HepG2 (cell line): ENCODE measurements around the gene CDC14A. TPM values are rescaled to one million over a fixed set of nuclear protein-coding genes. Genes with fewer than 3 reads are reported as not detected.

Source experiments
- AKAP8 ChIP-seq: sonication (generic); formaldehyde crosslinking; IDR thresholded peaks from 2 replicates; pipeline ENCODE4 v1.5.1; 2020; ENCODE audit warnings: mild to moderate bottlenecking, missing genetic modification reagents
- EZH2 ChIP-seq: conservative IDR thresholded peaks from 2 replicates; pipeline ENCODE4 v1.6.1; 2012; ENCODE audit warnings: mild to moderate bottlenecking, low read depth, low read length, moderate library complexity
- FOSL2 ChIP-seq: sonication (generic); formaldehyde crosslinking; IDR thresholded peaks from 2 replicates; pipeline ENCODE4 v1.4.0; 2020; ENCODE audit warnings: missing genetic modification reagents
- GTF3A ChIP-seq: sonication (generic); formaldehyde crosslinking; conservative IDR thresholded peaks from 2 replicates; pipeline ENCODE4 v1.4.0; 2020; ENCODE audit warnings: mild to moderate bottlenecking, missing genetic modification reagents
- JUNB ChIP-seq: sonication (generic); formaldehyde crosslinking; IDR thresholded peaks from 2 replicates; pipeline ENCODE4 v1.8.0; 2022; ENCODE audit warnings: missing genetic modification reagents, mild to moderate bottlenecking, borderline replicate concordance
- NFKB2 ChIP-seq: sonication (generic); formaldehyde crosslinking; IDR thresholded peaks from 2 replicates; pipeline ENCODE4 v1.4.0; 2020; ENCODE audit warnings: missing genetic modification reagents, borderline replicate concordance
- NRL ChIP-seq: sonication (generic); formaldehyde crosslinking; IDR thresholded peaks from 2 replicates; pipeline ENCODE4 v1.5.0; 2020; ENCODE audit warnings: missing genetic modification reagents, mild to moderate bottlenecking, moderate library complexity, borderline replicate concordance
- RFX3 ChIP-seq: IDR thresholded peaks from 2 replicates; pipeline ENCODE4 v1.6.1; 2016; ENCODE audit warnings: missing biosample characterization, missing genetic modification reagents
- TMF1 ChIP-seq: sonication (generic); formaldehyde crosslinking; IDR thresholded peaks from 2 replicates; pipeline ENCODE4 v1.8.1; 2022; ENCODE audit warnings: low read depth, missing genetic modification reagents
- YEATS2 ChIP-seq: sonication (generic); formaldehyde crosslinking; IDR thresholded peaks from 2 replicates; pipeline ENCODE4 v1.4.0; 2020; ENCODE audit warnings: missing genetic modification reagents, borderline replicate concordance
- ZBTB20 ChIP-seq: sonication (generic); formaldehyde crosslinking; IDR thresholded peaks from 2 replicates; pipeline ENCODE4 v1.8.1; 2023; ENCODE audit warnings: missing genetic modification reagents, low read depth, mild to moderate bottlenecking, borderline replicate concordance
- ZFAT ChIP-seq: sonication (generic); formaldehyde crosslinking; conservative IDR thresholded peaks from 2 replicates; pipeline ENCODE4 v1.8.1; 2023; ENCODE audit warnings: missing genetic modification reagents, inconsistent platforms
- ZNF225 ChIP-seq: sonication (generic); formaldehyde crosslinking; IDR thresholded peaks from 2 replicates; pipeline ENCODE4 v1.4.0; 2020; ENCODE audit warnings: mild to moderate bottlenecking, missing genetic modification reagents
- ZNF234 ChIP-seq: sonication (generic); formaldehyde crosslinking; conservative IDR thresholded peaks from 2 replicates; pipeline ENCODE4 v1.5.1; 2020; ENCODE audit warnings: mild to moderate bottlenecking, missing genetic modification reagents
- ZNF282 ChIP-seq: fragments of 450-650 bp; IDR thresholded peaks from 2 replicates; pipeline ENCODE4 v1.6.1; 2018; ENCODE audit not compliant: partially characterized antibody
- ZNF550 ChIP-seq: sonication (generic); formaldehyde crosslinking; IDR thresholded peaks from 2 replicates; pipeline ENCODE4 v1.4.0; 2020; ENCODE audit warnings: mild to moderate bottlenecking, missing genetic modification reagents, borderline replicate concordance
- ZNF569 ChIP-seq: sonication (generic); formaldehyde crosslinking; IDR thresholded peaks from 2 replicates; pipeline ENCODE4 v1.5.0; 2020; ENCODE audit warnings: mild to moderate bottlenecking, missing genetic modification reagents, moderate library complexity, borderline replicate concordance
- ZNF883 ChIP-seq: sonication (generic); formaldehyde crosslinking; IDR thresholded peaks from 2 replicates; pipeline ENCODE4 v1.5.1; 2020; ENCODE audit warnings: mild to moderate bottlenecking, missing genetic modification reagents; ENCODE audit errors: not compliant biosample characterization
- ZSCAN29 ChIP-seq: sonication (generic); formaldehyde crosslinking; conservative IDR thresholded peaks from 2 replicates; pipeline ENCODE4 v1.4.0; 2020; ENCODE audit warnings: mild to moderate bottlenecking, missing genetic modification reagents
- polyA plus RNA-seq, 8 experiments: library from polyadenylated mRNA; depleted of rRNA in 3 of 8; stranded (reverse) in 7 of 8; unstranded in 1 of 8; fragments of >200 nt; fragmentation: Illumina TruSeq in 4 of 8; extraction: Trizol in 4 of 8; gene quantifications; 2 replicates each; pipeline versions ENCODE4 v1.2.1 to v1.2.3, GENCODE V29; 2011 to 2016; ENCODE audit warnings: low read depth in 4 of 8, missing spikeins in 1 of 8, mixed read lengths in 1 of 8; ENCODE audit not compliant: insufficient read depth in 1 of 8
- total RNA-seq, 5 experiments: library from RNA; depleted of rRNA; stranded (reverse); fragments of >200 nt; fragmentation: Illumina TruSeq; extraction: Trizol; gene quantifications; 2 replicates each; pipeline ENCODE4 v1.2.3, GENCODE V29; 2016; ENCODE audit warnings: low read depth in 1 of 5
- TF ChIP-seq, protein P1 (sequence below): sonication (generic); formaldehyde crosslinking; IDR thresholded peaks from 2 replicates; pipeline ENCODE4 v1.4.0; 2020; ENCODE audit warnings: missing genetic modification reagents
- TF ChIP-seq, protein P2 (sequence below): sonication (generic); formaldehyde crosslinking; IDR thresholded peaks from 2 replicates; pipeline ENCODE4 v1.4.0; 2020; ENCODE audit warnings: mild to moderate bottlenecking, missing genetic modification reagents
- TF ChIP-seq, protein P3 (sequence below): sonication (generic); formaldehyde crosslinking; IDR thresholded peaks from 2 replicates; pipeline ENCODE4 v1.9.0; 2021; ENCODE audit warnings: missing genetic modification reagents, mild to moderate bottlenecking, borderline replicate concordance
- TF ChIP-seq, protein P4 (sequence below): sonication (generic); formaldehyde crosslinking; IDR thresholded peaks from 2 replicates; pipeline ENCODE4 v1.8.1; 2023; ENCODE audit warnings: mild to moderate bottlenecking, inconsistent platforms, moderate library complexity, missing genetic modification reagents, borderline replicate concordance
- TF ChIP-seq, protein P5 (sequence below): sonication (generic); formaldehyde crosslinking; IDR thresholded peaks from 2 replicates; pipeline ENCODE4 v1.5.1; 2020; ENCODE audit warnings: missing genetic modification reagents, mild to moderate bottlenecking, borderline replicate concordance

Gene CDC14A
- total and polyA plus RNA-seq, 2 of the 13 experiments (the other 11 are each of a cell fraction or from before 2014, with no cell fraction given), result 2.8 to 4.9 TPM

DNA sequence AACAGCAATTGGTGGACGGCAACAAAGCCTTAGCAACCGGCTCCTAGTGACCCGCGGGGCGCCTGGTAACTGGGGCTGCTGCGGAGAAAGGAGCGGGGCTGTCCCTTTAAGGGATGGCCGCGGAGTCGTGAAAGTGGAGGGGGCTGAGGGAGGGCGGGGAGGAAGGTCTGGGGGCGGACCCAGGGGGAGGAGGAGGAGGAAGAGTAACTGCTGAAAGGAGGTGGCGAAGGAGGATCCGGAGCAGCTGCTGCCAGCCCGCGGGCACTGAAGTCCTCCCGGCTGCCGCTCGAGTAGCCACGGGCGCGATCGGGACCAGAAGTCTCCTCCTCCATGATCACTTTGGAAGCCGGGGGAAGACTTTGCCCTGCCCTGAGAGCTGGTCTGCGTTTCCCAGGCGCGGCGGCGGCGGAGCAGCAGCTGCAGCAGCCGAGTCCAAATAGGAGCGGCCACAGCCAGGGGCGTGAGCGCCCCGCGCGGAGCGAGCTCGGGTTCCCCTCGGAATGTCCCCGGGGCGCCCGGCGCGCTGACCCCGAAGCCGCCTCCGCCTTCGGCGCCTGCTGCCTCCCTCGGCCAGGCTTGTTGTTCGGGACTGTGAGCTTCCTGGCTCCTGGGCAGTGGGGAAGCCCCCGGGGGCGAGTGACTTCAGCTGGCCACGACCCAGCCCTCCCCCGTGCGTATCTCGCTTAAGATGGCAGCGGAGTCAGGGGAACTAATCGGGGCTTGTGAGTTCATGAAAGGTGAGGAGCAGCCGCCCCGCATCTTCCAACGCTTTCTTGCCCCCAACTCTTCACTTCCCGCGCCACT lies at the start of gene CDC14A (continued):
- no peak for TF ChIP-seq JUNB
- TF ChIP-seq, protein P1, sequence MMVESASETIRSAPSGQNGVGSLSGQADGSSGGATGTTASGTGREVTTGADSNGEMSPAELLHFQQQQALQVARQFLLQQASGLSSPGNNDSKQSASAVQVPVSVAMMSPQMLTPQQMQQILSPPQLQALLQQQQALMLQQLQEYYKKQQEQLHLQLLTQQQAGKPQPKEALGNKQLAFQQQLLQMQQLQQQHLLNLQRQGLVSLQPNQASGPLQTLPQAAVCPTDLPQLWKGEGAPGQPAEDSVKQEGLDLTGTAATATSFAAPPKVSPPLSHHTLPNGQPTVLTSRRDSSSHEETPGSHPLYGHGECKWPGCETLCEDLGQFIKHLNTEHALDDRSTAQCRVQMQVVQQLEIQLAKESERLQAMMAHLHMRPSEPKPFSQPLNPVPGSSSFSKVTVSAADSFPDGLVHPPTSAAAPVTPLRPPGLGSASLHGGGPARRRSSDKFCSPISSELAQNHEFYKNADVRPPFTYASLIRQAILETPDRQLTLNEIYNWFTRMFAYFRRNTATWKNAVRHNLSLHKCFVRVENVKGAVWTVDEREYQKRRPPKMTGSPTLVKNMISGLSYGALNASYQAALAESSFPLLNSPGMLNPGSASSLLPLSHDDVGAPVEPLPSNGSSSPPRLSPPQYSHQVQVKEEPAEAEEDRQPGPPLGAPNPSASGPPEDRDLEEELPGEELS (CRISPR knock-in tag), result no peak
- TF ChIP-seq, protein P2, sequence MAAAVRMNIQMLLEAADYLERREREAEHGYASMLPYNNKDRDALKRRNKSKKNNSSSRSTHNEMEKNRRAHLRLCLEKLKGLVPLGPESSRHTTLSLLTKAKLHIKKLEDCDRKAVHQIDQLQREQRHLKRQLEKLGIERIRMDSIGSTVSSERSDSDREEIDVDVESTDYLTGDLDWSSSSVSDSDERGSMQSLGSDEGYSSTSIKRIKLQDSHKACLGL (CRISPR knock-in tag), result peak; percentile 57
- 0 out of 2 replicates have a peak, but pooled peaks have one; percentile 2 for TF ChIP-seq FOSL2 (CRISPR knock-in tag)
- TF ChIP-seq RFX3 (CRISPR knock-in tag), result peak; percentile 77
- TF ChIP-seq NFKB2 (CRISPR knock-in tag), result no peak
- TF ChIP-seq, protein P3, sequence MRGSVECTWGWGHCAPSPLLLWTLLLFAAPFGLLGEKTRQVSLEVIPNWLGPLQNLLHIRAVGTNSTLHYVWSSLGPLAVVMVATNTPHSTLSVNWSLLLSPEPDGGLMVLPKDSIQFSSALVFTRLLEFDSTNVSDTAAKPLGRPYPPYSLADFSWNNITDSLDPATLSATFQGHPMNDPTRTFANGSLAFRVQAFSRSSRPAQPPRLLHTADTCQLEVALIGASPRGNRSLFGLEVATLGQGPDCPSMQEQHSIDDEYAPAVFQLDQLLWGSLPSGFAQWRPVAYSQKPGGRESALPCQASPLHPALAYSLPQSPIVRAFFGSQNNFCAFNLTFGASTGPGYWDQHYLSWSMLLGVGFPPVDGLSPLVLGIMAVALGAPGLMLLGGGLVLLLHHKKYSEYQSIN (CRISPR knock-in tag), result no peak
- no peak for TF ChIP-seq NRL
- TF ChIP-seq ZFAT (CRISPR knock-in tag), result no peak
- TF ChIP-seq ZNF234 (CRISPR knock-in tag), result no peak
- no peak for TF ChIP-seq ZNF225 (CRISPR knock-in tag)
- TF ChIP-seq, protein P4, sequence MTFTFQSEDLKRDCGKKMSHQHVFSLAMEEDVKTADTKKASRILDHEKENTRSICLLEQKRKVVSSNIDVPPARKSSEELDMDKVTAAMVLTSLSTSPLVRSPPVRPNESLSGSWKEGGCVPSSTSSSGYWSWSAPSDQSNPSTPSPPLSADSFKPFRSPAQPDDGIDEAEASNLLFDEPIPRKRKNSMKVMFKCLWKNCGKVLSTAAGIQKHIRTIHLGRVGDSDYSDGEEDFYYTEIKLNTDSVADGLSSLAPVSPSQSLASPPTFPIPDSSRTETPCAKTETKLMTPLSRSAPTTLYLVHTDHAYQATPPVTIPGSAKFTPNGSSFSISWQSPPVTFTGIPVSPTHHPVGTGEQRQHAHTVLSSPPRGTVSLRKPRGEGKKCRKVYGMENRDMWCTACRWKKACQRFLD (CRISPR knock-in tag), result no peak
- 0 out of 2 replicates have a peak, but pooled peaks have one; percentile 47 for TF ChIP-seq GTF3A (CRISPR knock-in tag)
- TF ChIP-seq TMF1 (CRISPR knock-in tag), result 0 out of 2 replicates have a peak, but pooled peaks have one; percentile 6
- no peak for TF ChIP-seq YEATS2 (CRISPR knock-in tag)
- no peak for TF ChIP-seq ZNF550 (CRISPR knock-in tag)
- no peak for TF ChIP-seq ZNF282
- TF ChIP-seq, protein P5, sequence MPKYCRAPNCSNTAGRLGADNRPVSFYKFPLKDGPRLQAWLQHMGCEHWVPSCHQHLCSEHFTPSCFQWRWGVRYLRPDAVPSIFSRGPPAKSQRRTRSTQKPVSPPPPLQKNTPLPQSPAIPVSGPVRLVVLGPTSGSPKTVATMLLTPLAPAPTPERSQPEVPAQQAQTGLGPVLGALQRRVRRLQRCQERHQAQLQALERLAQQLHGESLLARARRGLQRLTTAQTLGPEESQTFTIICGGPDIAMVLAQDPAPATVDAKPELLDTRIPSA (CRISPR knock-in tag), result peak; percentile 82
- 0 out of 2 replicates have a peak, but pooled peaks have one; percentile 35 for TF ChIP-seq AKAP8 (CRISPR knock-in tag)
- no peak for TF ChIP-seq ZNF569
- TF ChIP-seq ZSCAN29, result no peak
- TF ChIP-seq ZNF883 (CRISPR knock-in tag), result peak; percentile 17
- no peak for TF ChIP-seq ZBTB20
- TF ChIP-seq EZH2, result no peak
